HG03432 (cell line): ENCODE measurements around the gene OR6S1.
"Not testable (repeated sequence)": the region's sequence is repeated elsewhere in the genome, so short reads cannot be mapped to it uniquely, and the experiment has no call there.

Source experiments
- ATAC-seq: cut with Tn5 transposase; IDR thresholded peaks from one replicate; pipeline ENCODE4 v1.9.1; 2021; ENCODE audit warnings: mild to moderate bottlenecking, moderate library complexity; ENCODE audit not compliant: unreplicated experiment

Gene OR6S1

DNA sequence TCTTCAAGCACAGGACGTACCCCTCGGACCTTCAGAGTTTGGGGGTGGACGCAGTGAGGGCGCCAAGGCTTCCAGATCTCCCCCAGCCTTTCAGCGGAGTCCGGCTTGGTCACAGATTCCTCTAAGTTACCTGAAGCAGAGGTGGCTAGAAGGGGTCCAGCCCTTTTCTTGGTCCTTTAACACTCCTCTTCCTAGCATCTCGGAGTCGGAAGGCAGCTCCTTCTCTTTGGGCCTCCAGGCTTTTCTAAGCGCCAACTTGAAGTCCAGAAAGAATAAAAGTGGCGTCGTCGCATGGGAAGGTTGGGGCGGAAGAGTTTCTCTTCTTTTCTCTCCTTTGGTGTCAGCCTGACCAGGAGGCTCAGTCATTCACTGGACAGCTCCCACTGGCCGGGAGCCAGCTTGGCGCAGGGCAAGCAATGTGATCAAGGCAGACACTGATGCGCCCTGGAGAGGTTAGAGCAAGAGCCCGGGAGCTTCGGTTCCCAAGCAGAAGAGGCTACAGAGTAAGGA lies 9.6 kb downstream of the OR6S1 start:
- no peak for ATAC-seq

DNA sequence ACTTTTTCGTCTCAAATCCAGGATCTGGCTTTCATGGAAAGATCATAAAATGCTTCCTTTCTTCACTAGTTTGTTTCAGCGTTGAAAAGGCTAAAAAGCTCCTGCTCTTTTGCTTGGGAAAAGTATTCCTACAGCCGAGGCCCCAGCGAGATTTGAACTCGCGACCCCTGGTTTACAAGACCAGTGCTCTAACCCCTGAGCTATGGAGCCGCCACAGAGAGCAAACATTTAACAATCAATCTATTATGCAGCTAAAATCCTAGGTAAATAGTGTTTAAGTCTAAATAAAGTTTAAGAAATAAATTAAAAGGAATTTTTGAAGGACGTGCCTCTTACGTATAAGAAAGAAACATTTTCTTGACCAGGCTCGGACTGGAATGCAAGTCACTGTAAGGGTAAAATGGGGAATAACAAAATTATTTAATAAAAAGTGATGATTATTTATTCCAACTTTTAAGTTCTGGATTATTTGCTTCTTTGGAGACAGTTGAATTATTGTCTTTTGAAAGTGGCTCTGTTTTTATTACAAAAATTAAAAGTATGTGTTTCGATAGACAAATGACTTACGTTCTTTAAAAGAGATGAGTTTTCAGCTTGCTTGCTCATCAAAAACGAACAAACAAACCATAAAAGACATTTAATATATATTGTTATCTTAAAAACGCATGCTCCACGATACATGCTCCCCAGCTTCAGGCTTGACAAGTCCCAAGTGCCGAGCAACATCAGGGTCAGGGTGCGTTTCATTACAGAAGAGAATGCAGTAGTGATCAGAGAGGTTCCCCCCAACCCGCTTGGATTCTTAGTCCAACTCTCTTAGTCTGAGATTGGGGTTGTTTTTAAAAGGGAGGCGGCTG lies 10.2 kb downstream of the OR6S1 start:
- peak; percentile 25 for ATAC-seq

DNA sequence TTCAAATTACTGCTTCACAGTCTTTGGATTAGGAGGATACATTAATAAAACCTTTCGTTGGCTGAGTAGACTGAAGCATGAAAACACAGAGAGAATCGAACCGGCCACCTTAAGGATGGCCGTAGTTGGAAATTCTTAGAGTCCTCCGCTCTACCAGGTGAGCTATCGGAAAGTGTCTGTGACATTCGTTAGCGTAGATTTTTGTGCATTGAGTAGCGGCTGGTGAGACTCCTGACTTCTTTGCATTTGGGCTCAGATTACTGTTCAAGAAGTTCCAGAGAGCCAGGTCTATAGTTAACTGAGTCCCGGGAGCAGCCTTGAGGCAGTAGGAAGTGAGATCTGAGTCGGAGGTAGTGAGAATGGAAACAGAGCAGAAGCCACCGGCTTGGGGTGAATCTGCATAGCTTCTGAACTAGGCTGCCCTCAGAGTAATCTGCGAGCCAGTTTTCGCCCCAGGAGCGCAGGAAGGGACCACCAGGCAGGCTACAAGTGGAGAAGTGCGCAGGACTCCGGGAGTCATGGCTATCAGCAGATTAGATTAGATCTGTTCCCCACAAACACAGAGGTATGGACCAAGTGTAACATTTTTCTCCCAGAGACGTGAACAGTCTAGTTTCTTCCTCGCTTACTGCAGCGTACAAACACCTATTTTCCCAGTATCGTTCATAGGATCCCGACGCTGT lies 11.0 kb downstream of the OR6S1 start:
- peak; percentile 26 for ATAC-seq

DNA sequence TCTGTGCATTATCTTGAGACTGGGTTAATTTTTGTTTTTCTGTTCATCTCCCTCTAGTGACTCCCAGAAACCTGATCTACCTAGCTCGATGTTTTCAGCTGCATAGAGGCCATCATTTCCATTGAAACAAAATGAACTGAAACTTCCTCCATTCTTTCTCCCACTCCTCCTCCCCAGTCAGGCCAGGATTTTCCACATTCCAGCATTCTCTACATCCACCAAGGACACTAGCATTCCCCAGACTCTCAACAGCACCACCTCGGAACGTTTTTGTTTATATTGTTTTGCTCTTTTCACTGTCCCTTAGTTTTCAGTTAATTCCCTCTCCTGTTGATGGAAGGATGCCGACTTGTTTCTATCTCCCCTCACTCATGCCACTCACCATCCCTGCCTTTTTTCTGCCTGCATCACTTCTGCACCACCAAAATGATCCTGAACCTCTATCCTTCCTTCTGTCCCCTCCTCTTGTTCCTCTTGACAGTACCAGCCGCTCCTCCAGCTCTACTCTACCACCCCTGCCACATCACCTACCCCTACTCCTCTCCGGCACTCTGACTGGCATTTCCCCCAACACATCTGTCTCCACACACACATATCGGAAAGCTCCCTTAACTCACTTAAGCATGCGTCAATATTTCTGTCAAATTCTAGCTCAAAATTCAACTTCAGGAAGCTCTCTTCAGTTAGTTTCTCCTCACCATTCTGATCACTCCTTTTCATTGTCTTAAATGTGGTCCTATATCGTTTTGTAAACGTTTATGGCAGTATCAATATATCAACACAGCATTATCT lies 13.2 kb downstream of the OR6S1 start:
- ATAC-seq: no peak

DNA sequence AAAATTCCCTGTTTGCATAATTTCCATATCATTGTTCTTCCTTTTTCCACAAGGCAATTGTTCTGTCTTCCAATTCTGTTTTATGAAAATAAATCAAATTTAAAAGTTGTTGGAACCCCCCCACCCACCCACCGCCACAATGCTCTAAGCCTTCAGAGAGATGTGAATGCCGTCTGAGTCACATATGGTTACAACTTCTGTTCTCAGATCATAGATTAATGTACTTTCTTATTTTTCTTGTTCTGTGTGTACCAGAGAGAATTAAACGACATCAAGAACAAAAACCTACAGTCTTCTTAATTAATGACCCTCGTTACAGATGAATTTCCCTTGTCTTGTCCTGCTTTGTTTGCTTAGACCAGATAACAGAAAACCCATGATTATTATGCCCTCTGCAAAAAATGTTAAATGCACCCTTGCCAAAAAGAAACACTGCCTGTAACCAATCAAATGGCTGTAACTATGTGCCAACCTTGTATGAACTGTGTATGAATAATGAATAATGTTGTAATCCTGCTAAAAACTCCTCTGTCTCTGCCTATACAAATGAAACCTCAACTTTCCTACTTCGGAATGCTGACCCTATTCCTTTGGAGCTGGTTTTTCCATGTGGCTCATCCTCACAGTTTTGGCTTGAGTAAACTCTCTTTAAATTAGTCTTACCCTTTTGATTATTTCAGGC lies 14.0 kb downstream of the OR6S1 start:
- ATAC-seq: no peak

DNA sequence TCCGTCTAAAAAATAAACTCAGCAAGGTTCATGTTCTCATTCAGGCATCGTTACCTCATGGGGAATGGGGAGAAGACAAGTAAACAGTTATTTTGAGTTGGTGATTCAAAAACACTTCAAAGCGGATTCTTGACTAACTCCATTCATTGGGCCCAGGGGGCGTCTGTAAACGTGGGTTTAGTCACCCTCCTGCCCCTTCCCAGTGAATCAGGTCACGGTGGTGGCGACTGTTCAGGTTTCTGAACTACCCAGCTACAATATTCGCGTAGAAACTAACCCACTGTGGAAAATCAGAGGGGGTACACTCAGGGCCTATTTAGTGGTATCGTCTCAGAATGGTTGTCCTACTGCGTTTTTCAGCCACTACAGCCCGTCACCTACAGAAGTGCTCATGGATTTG lies 15.2 kb downstream of the OR6S1 start:
- ATAC-seq: no peak

DNA sequence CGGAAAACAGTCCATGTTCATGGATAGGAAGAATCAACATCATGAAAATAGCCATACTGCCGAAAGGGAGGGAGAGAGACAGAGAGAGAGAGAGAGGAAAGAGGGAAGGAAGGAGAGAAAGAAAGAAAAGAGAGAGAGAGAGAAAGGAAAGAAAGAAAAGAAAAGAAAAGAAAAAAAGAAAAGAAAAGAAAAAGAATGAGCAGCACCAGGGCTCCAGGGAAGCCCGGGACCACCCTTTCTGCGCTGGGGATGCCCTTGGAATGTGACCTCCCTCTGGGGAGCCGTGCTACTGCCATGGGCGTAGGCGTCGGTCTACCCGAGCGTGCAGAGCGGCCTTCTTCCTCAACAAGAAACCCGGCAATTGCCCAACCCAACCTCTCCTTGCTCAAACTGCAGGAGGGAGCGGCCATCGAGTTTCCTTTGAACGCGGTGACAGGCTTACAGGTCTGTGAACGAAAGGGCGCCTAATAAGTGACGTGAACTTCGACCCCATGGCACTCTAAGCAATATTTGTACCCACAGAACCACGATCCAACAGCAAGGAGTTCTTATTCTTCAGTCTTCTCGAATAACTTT lies 16.9 kb downstream of the OR6S1 start:
- ATAC-seq: peak; percentile 52

DNA sequence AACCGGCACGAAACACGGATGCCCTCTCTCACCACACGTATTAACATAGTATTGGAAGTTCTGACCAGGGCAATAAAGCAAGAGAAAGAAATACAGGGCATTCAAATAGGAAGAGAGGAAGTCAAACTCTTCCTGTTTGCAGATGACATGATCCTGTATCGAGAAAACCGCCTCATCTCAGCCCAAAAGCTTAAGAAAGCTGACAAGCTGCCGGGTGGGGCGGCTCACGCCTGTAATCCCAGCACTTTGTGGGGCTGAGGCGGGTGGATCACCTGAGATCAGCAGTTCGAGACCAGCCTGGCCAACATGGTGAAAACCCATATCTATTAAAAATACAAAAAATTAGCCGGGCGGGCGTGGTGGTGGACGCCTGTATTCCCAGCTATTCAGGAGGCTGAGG lies 17.7 kb downstream of the OR6S1 start:
- no peak for ATAC-seq

DNA sequence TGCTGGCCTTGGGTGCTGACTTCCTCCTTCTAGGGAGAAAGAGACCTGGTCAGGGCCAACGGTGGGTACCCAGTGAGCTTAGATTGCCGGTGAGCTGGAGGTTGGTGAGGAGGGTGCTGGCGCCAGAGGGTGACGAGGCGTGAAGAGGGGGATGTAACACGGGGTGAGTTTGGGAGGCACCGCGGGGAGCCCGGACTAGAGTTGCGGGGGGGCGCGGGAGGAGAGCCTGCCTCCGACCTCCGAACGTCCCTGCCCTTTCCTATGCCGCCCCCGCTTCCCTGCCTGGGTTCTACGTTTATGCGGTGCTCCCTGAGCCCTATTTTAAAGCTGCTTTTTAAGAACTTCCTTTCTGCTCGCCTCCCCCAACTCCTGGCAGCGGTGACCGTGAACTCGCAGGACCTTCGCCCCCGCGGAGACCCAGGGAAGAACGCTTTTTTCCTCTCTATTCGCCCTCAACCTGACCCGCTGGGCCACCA lies 18.6 kb downstream of the OR6S1 start:
- no peak for ATAC-seq

DNA sequence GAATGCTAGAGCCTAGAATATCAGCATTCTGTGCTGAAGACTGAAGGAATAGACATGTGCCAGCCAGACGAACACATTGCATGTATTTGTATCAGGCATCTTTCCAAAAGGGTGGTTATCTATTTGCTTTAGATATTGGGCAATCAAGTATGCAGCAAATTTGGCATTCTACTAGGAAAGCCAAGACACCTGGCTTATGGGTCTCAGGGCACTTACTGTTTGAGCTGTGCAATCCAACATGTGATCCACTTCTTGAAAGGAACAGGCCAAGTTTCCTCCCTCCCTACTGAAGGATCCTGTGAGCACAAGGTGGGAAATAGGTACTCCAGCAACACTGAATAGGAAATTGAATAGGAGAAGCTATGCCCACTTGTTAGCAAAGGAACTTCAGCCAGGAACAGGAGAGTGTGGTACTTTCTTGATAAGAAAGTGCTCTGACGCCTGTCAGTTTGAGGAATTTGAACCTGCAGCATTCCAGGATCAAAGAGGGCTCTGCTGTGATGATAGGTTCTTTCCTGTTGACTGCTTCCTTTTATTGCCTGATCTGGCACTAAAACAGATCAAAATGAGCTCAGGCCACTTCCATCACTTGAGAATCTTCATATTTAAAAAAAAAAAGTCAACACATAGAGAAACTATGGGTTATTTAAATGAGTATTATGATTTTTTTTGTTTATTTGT lies 20.6 kb downstream of the OR6S1 start:
- no peak for ATAC-seq

DNA sequence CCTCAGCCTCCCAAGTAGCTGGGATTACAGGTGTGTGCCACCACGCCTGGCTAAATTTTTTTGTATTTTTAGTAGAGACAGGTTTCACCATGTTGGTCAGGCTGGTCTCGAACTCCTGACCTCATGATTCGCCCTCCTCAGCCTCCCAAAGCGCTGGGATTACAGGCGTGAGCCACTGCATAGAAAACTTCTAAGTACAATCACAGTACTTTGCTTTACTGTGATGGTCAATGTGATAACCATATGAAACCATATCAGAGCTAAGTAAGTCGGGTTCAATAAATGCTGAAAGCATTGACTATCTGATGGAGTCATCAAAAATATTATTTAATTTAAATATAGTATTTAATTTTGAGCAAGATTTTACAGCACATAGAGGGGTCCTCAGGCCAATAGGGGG lies 21.8 kb downstream of the OR6S1 start:
- not testable (repeated sequence) for ATAC-seq

DNA sequence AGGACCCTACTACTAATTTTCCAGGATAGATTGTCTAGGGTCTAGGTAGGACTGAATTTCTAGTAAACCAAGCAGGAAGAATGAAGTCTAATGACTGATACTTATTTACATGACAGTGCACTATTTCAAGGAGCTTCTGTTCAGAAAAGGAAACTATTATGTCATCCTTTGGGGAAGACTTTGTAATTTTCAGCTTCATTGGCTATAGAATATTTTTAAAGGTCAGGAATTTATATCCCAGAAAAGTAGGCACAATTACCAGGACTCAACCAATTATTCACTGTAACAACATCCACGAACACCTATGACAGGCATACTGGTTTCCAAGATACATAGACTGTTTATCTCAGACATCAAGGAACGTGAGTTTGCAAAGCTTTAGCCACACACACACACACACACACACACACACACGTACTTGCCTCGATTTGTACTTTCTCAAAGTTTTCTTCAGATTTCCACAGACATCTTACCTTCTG lies 23.2 kb downstream of the OR6S1 start:
- no peak for ATAC-seq

DNA sequence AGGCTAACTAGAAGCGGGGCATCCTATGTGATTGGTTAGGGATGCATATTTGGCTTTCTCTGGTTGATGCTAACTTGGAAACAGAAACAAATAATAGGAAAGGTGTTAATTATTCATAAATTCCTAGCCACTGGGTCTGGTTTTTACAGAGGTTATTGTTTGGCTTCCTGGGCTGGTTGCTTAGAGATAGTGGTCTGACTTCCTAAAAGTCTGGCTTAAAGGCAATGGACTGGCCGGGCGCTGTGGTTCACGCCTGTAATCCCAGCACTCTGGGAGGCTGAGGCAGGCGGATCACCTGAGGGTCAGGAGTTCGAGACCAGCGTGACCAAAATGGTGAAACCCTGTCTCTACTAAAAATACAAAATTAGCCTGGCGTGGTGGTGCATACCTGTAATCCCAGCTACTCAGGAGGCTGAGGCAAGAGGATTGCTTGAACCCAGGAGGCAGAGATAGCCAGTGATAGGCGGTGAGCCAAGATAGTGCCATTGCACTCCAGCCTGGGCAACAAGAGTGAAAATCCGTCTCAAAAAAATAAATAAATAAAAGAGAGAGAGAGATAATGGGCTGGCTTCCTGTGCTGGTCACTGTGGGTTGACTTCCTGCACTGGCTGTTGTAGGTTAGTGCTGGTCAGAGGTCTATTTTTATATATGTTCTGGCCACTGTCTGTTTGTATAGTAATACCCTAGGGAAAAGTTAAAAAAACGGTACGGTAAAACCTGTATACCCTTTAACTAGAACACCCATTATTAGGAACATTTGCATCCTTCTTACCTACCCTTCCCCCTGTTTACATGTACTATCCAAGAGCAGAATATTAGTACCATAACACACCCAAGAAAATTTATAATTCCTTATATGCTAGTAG lies 24.1 kb downstream of the OR6S1 start:
- ATAC-seq: peak; percentile 40

DNA sequence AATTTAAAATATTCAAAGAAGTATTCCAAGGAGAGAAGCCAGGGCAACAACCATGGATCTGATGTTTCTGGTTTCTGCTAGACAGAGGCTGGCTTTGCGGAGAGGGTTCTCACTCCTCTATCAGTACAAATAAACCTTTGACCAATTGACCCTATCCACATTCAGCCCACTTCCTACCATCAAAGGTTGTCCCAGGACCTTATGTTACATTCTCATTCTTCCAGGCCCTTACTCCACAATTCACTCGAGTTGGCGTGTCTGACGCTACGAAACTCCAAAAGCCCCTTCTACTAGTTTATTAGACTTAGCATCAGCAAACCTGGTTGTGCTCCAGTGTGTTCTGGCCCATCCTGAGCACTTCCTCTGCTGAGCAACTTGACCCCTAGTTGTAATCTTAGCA lies 25.5 kb downstream of the OR6S1 start:
- ATAC-seq: no peak

DNA sequence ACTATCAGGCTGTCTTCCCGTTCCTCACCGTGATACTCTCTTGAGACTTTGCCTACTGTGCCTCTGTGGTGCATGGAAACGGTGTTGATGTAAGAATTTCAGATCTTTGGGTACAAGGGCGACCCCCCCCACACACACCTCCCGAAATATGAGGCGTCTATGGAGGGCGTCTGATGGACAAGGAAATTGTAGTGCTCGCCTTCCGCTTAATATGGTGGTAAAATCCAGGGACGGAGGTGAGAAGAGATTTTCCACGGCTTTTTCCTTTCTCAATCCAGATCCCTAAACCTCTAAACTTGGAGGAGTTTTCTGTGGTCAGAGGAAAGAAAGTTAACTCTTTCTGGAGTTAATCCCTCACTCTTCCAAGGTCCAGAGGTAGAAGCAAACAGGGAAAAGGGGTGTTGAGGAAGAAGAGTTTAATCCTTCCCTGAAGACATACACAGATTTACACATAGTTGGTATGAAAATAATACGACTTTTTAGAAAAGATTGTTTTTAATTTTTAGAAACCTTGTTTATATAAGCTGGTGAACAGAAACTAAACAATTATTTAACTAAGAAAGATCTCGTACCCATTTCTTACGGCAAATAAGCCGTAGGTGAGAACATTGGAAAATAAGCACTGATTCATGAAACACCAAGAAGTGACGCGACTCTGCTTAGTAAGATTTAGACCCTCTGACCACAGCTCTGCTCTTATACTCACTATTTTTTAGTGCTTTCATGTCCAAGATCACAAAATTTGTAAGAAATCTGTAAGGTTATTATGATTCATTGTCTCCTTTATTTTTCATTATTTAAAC lies 27.3 kb downstream of the OR6S1 start:
- peak; percentile 2 for ATAC-seq

DNA sequence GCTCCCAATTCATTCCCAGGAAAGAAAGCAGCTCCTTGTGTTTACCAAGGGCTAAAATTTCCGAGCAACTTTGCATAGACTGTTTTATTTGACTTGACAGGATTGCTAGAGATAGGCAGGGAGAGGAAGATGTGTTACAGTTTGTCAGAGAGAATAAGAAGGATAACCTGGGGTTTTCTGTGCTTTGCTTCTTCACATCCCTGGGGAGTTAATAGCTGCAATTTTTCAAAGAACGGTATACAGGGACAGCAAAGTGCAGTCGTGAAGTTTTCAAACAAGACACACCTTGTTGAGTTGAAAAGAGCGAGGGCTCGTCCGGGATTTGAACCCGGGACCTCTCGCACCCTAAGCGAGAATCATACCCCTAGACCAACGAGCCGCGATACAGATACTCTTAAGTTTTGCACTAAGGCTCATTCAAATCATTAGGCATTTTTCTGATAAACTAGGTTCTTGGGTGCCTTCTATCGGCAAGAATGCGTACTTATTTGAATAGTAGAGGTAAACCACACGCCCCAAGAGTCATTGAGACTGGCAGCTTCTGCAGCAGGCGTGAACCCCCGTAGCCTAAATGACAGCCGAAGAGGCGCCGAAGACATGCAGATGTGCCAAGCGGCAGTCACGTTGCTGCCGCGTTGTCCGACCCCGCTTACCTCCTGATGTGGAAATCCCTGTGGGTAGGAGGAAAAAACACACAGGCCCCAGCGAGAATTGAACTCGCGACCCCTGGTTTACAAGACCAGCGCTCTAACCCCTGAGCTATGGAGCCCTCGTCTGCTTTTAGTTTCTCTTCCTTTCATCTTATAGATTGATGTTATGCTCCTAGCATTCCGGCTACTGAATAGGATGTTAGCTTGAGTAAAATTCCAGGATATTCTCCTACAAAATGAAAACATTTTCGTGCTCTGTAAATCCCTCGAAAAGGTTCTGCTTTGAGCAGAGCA lies 28.1 kb downstream of the OR6S1 start:
- peak; percentile 69 for ATAC-seq

DNA sequence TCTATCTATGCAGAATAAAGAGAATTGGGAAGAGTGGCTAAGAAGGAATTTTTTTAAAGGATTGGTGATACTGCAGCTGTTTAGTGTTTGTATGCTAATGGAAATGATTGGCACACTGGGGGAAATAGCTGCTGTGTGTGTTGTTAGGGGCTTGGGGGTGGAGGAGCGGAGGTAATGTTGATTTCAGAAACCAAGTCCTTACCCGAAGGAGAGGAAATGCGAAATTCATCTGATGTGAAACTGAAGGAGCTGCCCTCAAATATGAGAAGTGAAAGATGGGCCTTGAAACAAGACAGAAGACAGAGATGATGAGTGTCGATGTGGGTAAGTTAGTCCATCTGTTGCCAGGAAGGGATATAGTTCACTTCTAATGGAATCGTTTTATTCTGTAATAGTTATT lies 29.1 kb downstream of the OR6S1 start:
- ATAC-seq: peak; percentile 21
